GM21390 (cell line): ENCODE results near the gene ST6GALNAC3.

Source experiments
- ATAC-seq: cut with Tn5 transposase; IDR thresholded peaks from one replicate; pipeline ENCODE4 v1.9.1; 2021; ENCODE audit not compliant: unreplicated experiment

The ST6GALNAC3 gene

GRCh38 chr1:76186554-76187170, 112.1 kb downstream of the ST6GALNAC3 start:
- ATAC-seq = no peak

- ATAC-seq = no peak
These were observed 112.9 kb downstream of the ST6GALNAC3 start for GRCh38 chr1:76187436-76187835.

GRCh38 chr1:76189310-76189709, 114.8 kb downstream of the ST6GALNAC3 start:
- ATAC-seq = no peak

GRCh38 chr1:76190749-76191424, 116.3 kb downstream of the ST6GALNAC3 start:
- peak; percentile 74 for ATAC-seq

GRCh38 chr1:76191561-76191960, 117.0 kb downstream of the ST6GALNAC3 start:
- ATAC-seq = no peak

GRCh38 chr1:76198452-76198851, 123.9 kb downstream of the ST6GALNAC3 start:
- ATAC-seq = no peak

GRCh38 chr1:76202670-76203069, 128.1 kb downstream of the ST6GALNAC3 start:
- no peak for ATAC-seq

- no peak for ATAC-seq
These were observed 128.6 kb downstream of the ST6GALNAC3 start for GRCh38 chr1:76203127-76203526.

GRCh38 chr1:76209238-76209637, 134.7 kb downstream of the ST6GALNAC3 start:
- ATAC-seq = no peak

- no peak for ATAC-seq
These were observed 135.1 kb downstream of the ST6GALNAC3 start for GRCh38 chr1:76209648-76210047.

- no peak for ATAC-seq
These were observed 135.6 kb downstream of the ST6GALNAC3 start for GRCh38 chr1:76210160-76210559.

- ATAC-seq = no peak
These were observed 144.3 kb downstream of the ST6GALNAC3 start for GRCh38 chr1:76218888-76219287.

- no peak for ATAC-seq
These were observed 144.8 kb downstream of the ST6GALNAC3 start for GRCh38 chr1:76219366-76219818.

GRCh38 chr1:76224752-76225151, 150.2 kb downstream of the ST6GALNAC3 start:
- ATAC-seq = no peak

- ATAC-seq = no peak
These were observed 151.0 kb downstream of the ST6GALNAC3 start for GRCh38 chr1:76225526-76225925.

GRCh38 chr1:76227621-76228020, 153.1 kb downstream of the ST6GALNAC3 start:
- no peak for ATAC-seq

- ATAC-seq = no peak
These were observed 154.9 kb downstream of the ST6GALNAC3 start for GRCh38 chr1:76229279-76230005.

- no peak for ATAC-seq
These were observed 156.3 kb downstream of the ST6GALNAC3 start for GRCh38 chr1:76230842-76231281.

GRCh38 chr1:76231320-76231719, 156.8 kb downstream of the ST6GALNAC3 start:
- ATAC-seq = no peak

GRCh38 chr1:76232666-76233065, 158.1 kb downstream of the ST6GALNAC3 start:
- no peak for ATAC-seq

GRCh38 chr1:76234061-76234460, 159.5 kb downstream of the ST6GALNAC3 start:
- ATAC-seq = no peak

- ATAC-seq = no peak
These were observed 162.7 kb downstream of the ST6GALNAC3 start for GRCh38 chr1:76237211-76237610.
